CD4-positive, alpha-beta T cell treated with Interleukin-15 for 4 hours (primary cell): ENCODE data around the gene UPF2.

Experiments
- DNase-seq: peaks from one replicate; pipeline ENCODE4 v3.0.0-alpha.2; 2020; ENCODE audit warnings: low spot score

UPF2 gene

GRCh38 chr10:11882646-11883375, 159.8 kb downstream of the UPF2 start:
- DNase-seq: no peak

GRCh38 chr10:11881477-11882417, 160.9 kb downstream of the UPF2 start:
- DNase-seq: no peak

GRCh38 chr10:11881030-11881476, 161.6 kb downstream of the UPF2 start:
- DNase-seq: no peak

GRCh38 chr10:11880151-11881029, 162.2 kb downstream of the UPF2 start:
- no peak for DNase-seq

GRCh38 chr10:11879387-11880094, 163.1 kb downstream of the UPF2 start:
- DNase-seq: no peak

GRCh38 chr10:11878776-11879175, 163.8 kb downstream of the UPF2 start:
- no peak for DNase-seq

GRCh38 chr10:11877591-11877905, 165.1 kb downstream of the UPF2 start:
- DNase-seq: no peak

GRCh38 chr10:11876805-11877590, 165.6 kb downstream of the UPF2 start:
- DNase-seq: no peak

- DNase-seq: no peak
Measured at GRCh38 chr10:11876324-11876723, 166.3 kb downstream of the UPF2 start.

- no peak for DNase-seq
Measured at GRCh38 chr10:11875494-11876281, 166.9 kb downstream of the UPF2 start.

- no peak for DNase-seq
Measured at GRCh38 chr10:11874568-11875493, 167.8 kb downstream of the UPF2 start.

GRCh38 chr10:11871466-11871865, 171.1 kb downstream of the UPF2 start:
- DNase-seq: no peak

GRCh38 chr10:11870900-11871400, 171.7 kb downstream of the UPF2 start:
- no peak for DNase-seq

- DNase-seq: no peak
Measured at GRCh38 chr10:11870461-11870780, 172.2 kb downstream of the UPF2 start.
